K562 (cell line): ENCODE data around the gene ETS2. TPM values are rescaled to one million over a fixed set of nuclear protein-coding genes. Genes with fewer than 3 reads are reported as not detected.

Experiments used
- ATAC-seq: fragments of 200-7000 bp; cut with Tn5 transposase; 3 replicates; pipeline ENCODE4 v1.9.1; 2020; ENCODE audit warnings: moderate library complexity
- BruUV-seq: library from RNA; stranded (reverse); fragments of 400-500 nt; replicated peaks from 2 replicates; lab custom pipeline; 2021; lab: Mats Ljungman, UMichigan
- CTCF ChIA-PET: fragments of 300-600 bp; formaldehyde crosslinking; extraction: SDS; loops from one replicate; lab custom pipeline; 2021; ENCODE audit warnings: low intra/inter-chr PET ratio; lab: Yijun Ruan, JAX
- POLR2A ChIA-PET: fragments of 300-600, 350-650 bp; sonication (Branson Sonifier 250); formaldehyde crosslinking; extraction: SDS; loops from one replicate; lab custom pipeline; 2021; ENCODE audit warnings: antibody characterized with exemption, inconsistent platforms; lab: Yijun Ruan, JAX
- DNase-seq, 4 experiments: peaks; one replicate each; pipeline versions ENCODE4 v3.0.0 to v3.0.0-alpha.2; 2011 to 2018; ENCODE audit warnings: low spot score in 3 of 4, mixed read lengths in 3 of 4; ENCODE audit errors: extremely low read depth in 1 of 4
- FAIRE-seq: peaks from 2 replicates; lab custom pipeline; 2011; peaks lifted over from hg19 to GRCh38; lab: Jason Lieb, UNC
- H2AFZ ChIP-seq: 2 replicates; pipeline ENCODE4 v1.6.0; 2011; ENCODE audit warnings: low read depth, low read length, control low read depth, inconsistent platforms
- H3K27ac ChIP-seq: fragments of 200-600 bp; 3 replicates; pipeline ENCODE4 v1.8.0; 2011; ENCODE audit warnings: low read depth, mild to moderate bottlenecking, control low read depth, inconsistent platforms, low read length, moderate library complexity, mixed read lengths; ENCODE audit errors: extremely low read depth
- H3K27me3 ChIP-seq, 2 experiments: fragments of 300-600 bp in 1 of 2; 2 replicates in 1 of 2; 3 replicates in 1 of 2; pipeline versions ENCODE4 v1.6.0 to v1.8.0; 2011; ENCODE audit warnings: inconsistent platforms in 2 of 2, low read length in 2 of 2, mild to moderate bottlenecking in 1 of 2, mixed read lengths in 1 of 2, moderate library complexity in 1 of 2; ENCODE audit not compliant: control insufficient read depth in 2 of 2, insufficient read depth in 2 of 2
- H3K36me3 ChIP-seq: fragments of 300-600 bp; 3 replicates; pipeline ENCODE4 v1.8.0; 2011; ENCODE audit warnings: mild to moderate bottlenecking, low read length, inconsistent platforms; ENCODE audit not compliant: control insufficient read depth, insufficient read depth
- H3K4me1 ChIP-seq, 2 experiments: fragments of 200-600 bp in 1 of 2; replicated peaks in 1 of 2; 2 replicates in 1 of 2; 3 replicates in 1 of 2; pipeline versions ENCODE4 v1.5.1 to v1.8.0; 2011; ENCODE audit warnings: inconsistent platforms in 2 of 2, low read length in 2 of 2, mild to moderate bottlenecking in 1 of 2, mixed read lengths in 1 of 2, moderate library complexity in 1 of 2; ENCODE audit not compliant: control insufficient read depth in 2 of 2, insufficient read depth in 2 of 2
- H3K4me2 ChIP-seq: 2 replicates; pipeline ENCODE4 v1.6.1; 2011; ENCODE audit warnings: low read length, control low read depth, inconsistent platforms, mixed read lengths; ENCODE audit not compliant: insufficient read depth
- H3K4me3 ChIP-seq: fragments of 200-600 bp; sonication (generic), shearing (Covaris generic); 2 replicates; pipeline ENCODE4 v1.5.1; 2016; ENCODE audit warnings: control low read depth, inconsistent platforms
- H3K79me2 ChIP-seq: fragments of 200-600 bp; 3 replicates; pipeline ENCODE4 v1.8.0; 2011; ENCODE audit warnings: low read length, inconsistent platforms; ENCODE audit not compliant: control insufficient read depth, insufficient read depth
- H3K9ac ChIP-seq, 2 experiments: 2 replicates each; pipeline versions ENCODE4 v1.6.0 to v1.6.1; 2011; ENCODE audit warnings: low read depth in 2 of 2, low read length in 2 of 2, control low read depth in 1 of 2, inconsistent platforms in 1 of 2, mild to moderate bottlenecking in 1 of 2, mixed read lengths in 1 of 2; ENCODE audit not compliant: insufficient read depth in 1 of 2
- H3K9me1 ChIP-seq: one replicate; pipeline ENCODE4 v1.6.0; 2011; ENCODE audit warnings: inconsistent platforms, mild to moderate bottlenecking, low read length, moderate library complexity; ENCODE audit not compliant: control insufficient read depth, insufficient read depth
- H3K9me3 ChIP-seq: replicated peaks from 2 replicates; pipeline ENCODE4 v1.5.1; 2011; ENCODE audit warnings: low read depth, low read length, inconsistent platforms; ENCODE audit not compliant: control insufficient read depth, insufficient read depth
- H4K20me1 ChIP-seq: replicated peaks from 2 replicates; pipeline ENCODE4 v1.6.1; 2011; ENCODE audit warnings: low read length, inconsistent platforms, mixed read lengths; ENCODE audit not compliant: control insufficient read depth, insufficient read depth
- PYGO2 ChIP-seq: fragments of 450-650 bp; IDR thresholded peaks from 2 replicates; pipeline ENCODE4 v1.6.1; 2016; ENCODE audit warnings: mild to moderate bottlenecking, missing genetic modification characterization, moderate library complexity, missing compliant biosample characterization
- ZNF780A ChIP-seq: fragments of 250-450 bp; sonication (Bioruptor Pico); IDR thresholded peaks from 2 replicates; pipeline ENCODE4 v1.5.0; 2021; ENCODE audit warnings: mild to moderate bottlenecking
- WGBS: fragments of 100-300 bp; shearing (Covaris generic); methylation state at CpG from one replicate; pipeline ENCODE4 v1.1.6; 2016; ENCODE audit warnings: low coverage, mixed read lengths; ENCODE audit not compliant: insufficient coverage; ENCODE audit errors: missing lambda C conversion rate; 5-methylcytosine and 5-hydroxymethylcytosine counted together
- in situ Hi-C: fragments of 300-500 bp; cut with MboI; formaldehyde crosslinking; loops from 4 replicates; pipeline ENCODE4 v1.15.0; 2018; ENCODE audit warnings: inconsistent platforms, mixed read lengths
- intact Hi-C: fragments of 100-400 bp; cut with micrococcal nuclease; formaldehyde crosslinking; loops from 2 replicates; pipeline ENCODE4 v1.14.2; 2022
- polyA plus RNA-seq, 8 experiments: library from polyadenylated mRNA; depleted of rRNA in 4 of 8; stranded (reverse) in 5 of 8; unstranded in 3 of 8; fragments of >200 nt; fragmentation: Nextera tagmentation in 2 of 8; fragmentation: Illumina TruSeq in 1 of 8; extraction: Ambion mirVana in 2 of 8; extraction: Trizol in 1 of 8; gene quantifications; 2 replicates each; pipeline versions ENCODE4 v1.2.1 to v1.2.3, GENCODE V29; 2011 to 2014; ENCODE audit warnings: inconsistent platforms in 1 of 8, missing spikeins in 1 of 8
- total RNA-seq, 7 experiments: library from RNA; depleted of rRNA in 6 of 7; stranded (reverse); fragments of >200 nt in 6 of 7; fragmentation: Illumina TruSeq in 2 of 7; extraction: Trizol in 2 of 7; gene quantifications; 2 replicates each; pipeline versions ENCODE4 v1.2.1 to v1.2.3, GENCODE V29; 2011 to 2021; ENCODE audit warnings: low replicate concordance in 1 of 7
- TF ChIP-seq, protein P1 (sequence below): fragments of 200-800 bp; sonication (Bioruptor generic); IDR thresholded peaks from 2 replicates; pipeline ENCODE4 v1.6.1; 2017; ENCODE audit warnings: missing genetic modification characterization, missing compliant biosample characterization

ETS2 gene
- total and polyA plus RNA-seq, 9 of the 15 experiments (the other 6 are each of a cell fraction or from before 2014, with no cell fraction given): 1.7 to 24.4 (median 12.2) TPM

DNA sequence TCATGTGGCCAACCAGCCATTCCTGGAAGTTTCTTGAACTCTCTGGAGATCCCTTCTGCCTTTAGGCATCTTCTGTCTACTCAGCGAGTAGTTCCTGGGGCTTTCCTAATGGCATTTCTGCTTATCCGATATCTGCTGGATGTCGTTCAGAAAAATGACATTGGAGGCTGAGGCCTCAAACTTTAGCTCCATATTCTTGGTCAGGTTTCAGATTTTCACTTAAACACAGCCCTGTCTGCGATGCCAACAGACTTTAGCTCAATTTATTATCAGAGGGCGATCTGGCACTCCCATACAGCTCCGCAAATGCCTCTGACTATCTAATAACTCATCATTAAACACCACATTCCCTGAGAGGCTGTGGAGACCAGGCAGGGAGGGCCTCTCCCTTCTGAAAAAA lies 46.3 kb upstream of the ETS2 start:
- in situ Hi-C loops: no loop called here
- no TSS peak for BruUV-seq
- no peak for DNase-seq
- Histone ChIP-seq H3K27me3 (peaks cover 14 to 16% of the 10 kb centered on the region in 2 experiments; a peak in 4 of 5 replicates), H3K9me3 (no peaks in the 10 kb centered on the region), H3K9me1 (no peaks in the 10 kb centered on the region), H3K79me2 (no peaks in the 10 kb centered on the region), H3K9ac (no peak overlapping the region), H4K20me1 (no peaks in the 10 kb centered on the region), H3K4me1 (peaks cover 0 to 10% of the 10 kb centered on the region in 2 experiments; a peak in 3 of 5 replicates), H3K4me3 (no peak overlapping the region), H2AFZ (no peak overlapping the region), H3K4me2 (no peak overlapping the region), H3K27ac (no peak overlapping the region), H3K36me3 (no peaks in the 10 kb centered on the region)
- no peak for ATAC-seq
- FAIRE-seq: no peak
- ChIA-PET CTCF (no interaction called here), POLR2A (interaction anchor here (0.6 to 1.5 kb wide), 3 partner anchors 9 to 44 kb away, joined by 3 to 4 read pairs (median 3); no protein-coding TSS in a partner anchor)
- WGBS: 11% methylated on average over 6 of the region's 6 CpGs
- TF ChIP-seq, protein P1, sequence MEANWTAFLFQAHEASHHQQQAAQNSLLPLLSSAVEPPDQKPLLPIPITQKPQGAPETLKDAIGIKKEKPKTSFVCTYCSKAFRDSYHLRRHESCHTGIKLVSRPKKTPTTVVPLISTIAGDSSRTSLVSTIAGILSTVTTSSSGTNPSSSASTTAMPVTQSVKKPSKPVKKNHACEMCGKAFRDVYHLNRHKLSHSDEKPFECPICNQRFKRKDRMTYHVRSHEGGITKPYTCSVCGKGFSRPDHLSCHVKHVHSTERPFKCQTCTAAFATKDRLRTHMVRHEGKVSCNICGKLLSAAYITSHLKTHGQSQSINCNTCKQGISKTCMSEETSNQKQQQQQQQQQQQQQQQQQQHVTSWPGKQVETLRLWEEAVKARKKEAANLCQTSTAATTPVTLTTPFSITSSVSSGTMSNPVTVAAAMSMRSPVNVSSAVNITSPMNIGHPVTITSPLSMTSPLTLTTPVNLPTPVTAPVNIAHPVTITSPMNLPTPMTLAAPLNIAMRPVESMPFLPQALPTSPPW (CRISPR knock-in tag): 0 out of 2 replicates have a peak, but pooled peaks have one; percentile 15
- no peak for TF ChIP-seq ZNF780A (CRISPR knock-in tag)
- TF ChIP-seq PYGO2: 0 out of 2 replicates have a peak, but pooled peaks have one; percentile 15
- intact Hi-C loops: no loop called here
